ENCODE measurements around the gene IL7R.

DNA sequence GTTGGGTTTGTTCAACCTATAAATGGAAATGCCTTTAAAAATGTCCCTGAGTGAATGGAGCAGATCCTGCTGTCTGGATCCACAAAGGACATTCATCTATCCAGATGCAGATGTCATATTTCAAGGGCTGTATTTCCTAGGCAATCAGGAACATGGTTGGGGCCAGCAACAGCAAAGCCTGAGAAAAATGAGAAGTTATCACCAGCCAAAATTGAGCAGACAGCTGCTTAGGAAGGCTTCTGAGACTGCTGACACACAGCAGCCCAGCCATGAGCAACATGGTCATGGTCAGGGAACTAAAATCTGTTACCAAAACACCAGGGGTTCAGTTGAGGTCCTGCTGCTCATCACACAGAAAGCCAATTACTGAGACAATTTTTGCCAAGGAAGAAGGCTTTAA lies 9.2 kb upstream of the IL7R start:
- TF ChIP-seq, protein P1, sequence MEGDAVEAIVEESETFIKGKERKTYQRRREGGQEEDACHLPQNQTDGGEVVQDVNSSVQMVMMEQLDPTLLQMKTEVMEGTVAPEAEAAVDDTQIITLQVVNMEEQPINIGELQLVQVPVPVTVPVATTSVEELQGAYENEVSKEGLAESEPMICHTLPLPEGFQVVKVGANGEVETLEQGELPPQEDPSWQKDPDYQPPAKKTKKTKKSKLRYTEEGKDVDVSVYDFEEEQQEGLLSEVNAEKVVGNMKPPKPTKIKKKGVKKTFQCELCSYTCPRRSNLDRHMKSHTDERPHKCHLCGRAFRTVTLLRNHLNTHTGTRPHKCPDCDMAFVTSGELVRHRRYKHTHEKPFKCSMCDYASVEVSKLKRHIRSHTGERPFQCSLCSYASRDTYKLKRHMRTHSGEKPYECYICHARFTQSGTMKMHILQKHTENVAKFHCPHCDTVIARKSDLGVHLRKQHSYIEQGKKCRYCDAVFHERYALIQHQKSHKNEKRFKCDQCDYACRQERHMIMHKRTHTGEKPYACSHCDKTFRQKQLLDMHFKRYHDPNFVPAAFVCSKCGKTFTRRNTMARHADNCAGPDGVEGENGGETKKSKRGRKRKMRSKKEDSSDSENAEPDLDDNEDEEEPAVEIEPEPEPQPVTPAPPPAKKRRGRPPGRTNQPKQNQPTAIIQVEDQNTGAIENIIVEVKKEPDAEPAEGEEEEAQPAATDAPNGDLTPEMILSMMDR (IDR thresholded peaks at IDR 0.05; ENCODE audit: poor library complexity): no peak
- no peak for TF ChIP-seq EZH2phosphoT487 (IDR thresholded peaks at IDR 0.05; ENCODE audit: low read depth, severe bottlenecking, unreplicated experiment)

Data from hepatocyte (in vitro differentiated cells).